Stimulated activated CD4-positive, alpha-beta T cell treated with anti-CD3 and anti-CD28 coated beads, Interleukin-12 subunit alpha, Interleukin-12 subunit beta, amount 100 ng/mL, for 4 hours (primary cell): ENCODE measurements around the gene CERS4.
"Not testable (repeated sequence)": the region's sequence is repeated elsewhere in the genome, so short reads cannot be mapped to it uniquely, and the experiment has no call there.

Source experiments
- DNase-seq: peaks from one replicate; pipeline ENCODE4 v3.0.0-alpha.2; 2020

The CERS4 gene

GRCh38 chr19:8244442-8244841, 35.3 kb downstream of the CERS4 start:
- DNase-seq: no peak

GRCh38 chr19:8245869-8246835, 37.0 kb downstream of the CERS4 start:
- no peak for DNase-seq

GRCh38 chr19:8247129-8247890, 38.1 kb downstream of the CERS4 start:
- DNase-seq: not testable (repeated sequence)

GRCh38 chr19:8248348-8249328, 39.5 kb downstream of the CERS4 start:
- DNase-seq: no peak

GRCh38 chr19:8250596-8250995, 41.4 kb downstream of the CERS4 start:
- DNase-seq: no peak

- DNase-seq: no peak
Measured at GRCh38 chr19:8251025-8251472, 41.9 kb downstream of the CERS4 start.

GRCh38 chr19:8252922-8253589, 43.9 kb downstream of the CERS4 start:
- peak; percentile 86 for DNase-seq

GRCh38 chr19:8253678-8254077, 44.5 kb downstream of the CERS4 start:
- no peak for DNase-seq

GRCh38 chr19:8254286-8255001, 45.3 kb downstream of the CERS4 start:
- DNase-seq: no peak

GRCh38 chr19:8255426-8256125, 46.4 kb downstream of the CERS4 start:
- no peak for DNase-seq

- no peak for DNase-seq
Measured at GRCh38 chr19:8256276-8257051, 47.3 kb downstream of the CERS4 start.

GRCh38 chr19:8257052-8257443, 47.9 kb downstream of the CERS4 start:
- DNase-seq: no peak

- no peak for DNase-seq
Measured at GRCh38 chr19:8259142-8259921, 50.2 kb downstream of the CERS4 start.

- no peak for DNase-seq
Measured at GRCh38 chr19:8259922-8260247, 50.7 kb downstream of the CERS4 start.

- DNase-seq: no peak
Measured at GRCh38 chr19:8261347-8261746, 52.2 kb downstream of the CERS4 start.

- DNase-seq: no peak
Measured at GRCh38 chr19:8261881-8262280, 52.7 kb downstream of the CERS4 start.

- DNase-seq: no peak
Measured at GRCh38 chr19:8262431-8262830, 53.3 kb downstream of the CERS4 start.

- DNase-seq: not testable (repeated sequence)
Measured at GRCh38 chr19:8264248-8264647, 55.1 kb downstream of the CERS4 start.

- no peak for DNase-seq
Measured at GRCh38 chr19:8265872-8266271, 56.7 kb downstream of the CERS4 start.
